HepG2 (cell line): Measurements from ENCODE around the gene TKFC. TPM values are rescaled to one million over a fixed set of nuclear protein-coding genes. Genes with fewer than 3 reads are reported as not detected.

Source experiments
- AGO2 ChIP-seq: fragments of 200-400 bp; formaldehyde crosslinking; optimal IDR thresholded peaks from 2 replicates; pipeline ENCODE3; 2017; ENCODE audit warnings: mild to moderate bottlenecking, low read depth, low read length, moderate library complexity
- MED8 ChIP-seq: sonication (generic); formaldehyde crosslinking; IDR thresholded peaks from 2 replicates; pipeline ENCODE4 v1.8.1; 2023; ENCODE audit warnings: mild to moderate bottlenecking, missing genetic modification reagents; ENCODE audit not compliant: insufficient replicate concordance
- MTERF4 ChIP-seq: sonication (generic); formaldehyde crosslinking; IDR thresholded peaks from 2 replicates; pipeline ENCODE4 v1.8.0; 2023; ENCODE audit warnings: mild to moderate bottlenecking, missing genetic modification reagents
- NFATC3 ChIP-seq: sonication (generic); formaldehyde crosslinking; IDR thresholded peaks from 2 replicates; pipeline ENCODE4 v1.5.1; 2020; ENCODE audit warnings: mild to moderate bottlenecking, missing genetic modification reagents
- PRPF4 ChIP-seq: fragments of 200-400 bp; formaldehyde crosslinking; IDR thresholded peaks from 2 replicates; pipeline ENCODE4 v1.6.1; 2016; ENCODE audit warnings: low read length, low read depth; ENCODE audit not compliant: poor library complexity, severe bottlenecking
- RBAK ChIP-seq: sonication (generic); formaldehyde crosslinking; IDR thresholded peaks from 2 replicates; pipeline ENCODE4 v1.5.1; 2020; ENCODE audit warnings: mild to moderate bottlenecking, missing genetic modification reagents
- RFX5 ChIP-seq: IDR thresholded peaks from 2 replicates; pipeline ENCODE4 v1.6.1; 2011; ENCODE audit warnings: low read depth, low read length, improper control_type of control experiment
- SOX5 ChIP-seq: IDR thresholded peaks from 2 replicates; pipeline ENCODE4 v1.6.1; 2016; ENCODE audit warnings: borderline replicate concordance
- STAT5B ChIP-seq: sonication (generic); formaldehyde crosslinking; IDR thresholded peaks from 2 replicates; pipeline ENCODE4 v1.4.0; 2020; ENCODE audit warnings: missing genetic modification reagents
- TFDP1 ChIP-seq: IDR thresholded peaks from 2 replicates; pipeline ENCODE4 v1.6.1; 2016; ENCODE audit warnings: missing compliant biosample characterization, missing genetic modification reagents, borderline replicate concordance
- ZBTB38 ChIP-seq: sonication (generic); formaldehyde crosslinking; IDR thresholded peaks from 2 replicates; pipeline ENCODE4 v1.5.1; 2020; ENCODE audit warnings: mild to moderate bottlenecking, missing genetic modification reagents
- ZNF326 ChIP-seq: sonication (generic); formaldehyde crosslinking; IDR thresholded peaks from 2 replicates; pipeline ENCODE4 v1.4.0; 2020; ENCODE audit warnings: missing genetic modification reagents, borderline replicate concordance
- ZNF333 ChIP-seq: sonication (generic); formaldehyde crosslinking; IDR thresholded peaks from 2 replicates; pipeline ENCODE4 v1.4.0; 2020; ENCODE audit warnings: mild to moderate bottlenecking, missing genetic modification reagents, borderline replicate concordance
- ZNF574 ChIP-seq: sonication (generic); formaldehyde crosslinking; IDR thresholded peaks from 2 replicates; pipeline ENCODE4 v1.4.0; 2020; ENCODE audit warnings: missing genetic modification reagents
- polyA plus RNA-seq, 8 experiments: library from polyadenylated mRNA; depleted of rRNA in 3 of 8; stranded (reverse) in 7 of 8; unstranded in 1 of 8; fragments of >200 nt; fragmentation: Illumina TruSeq in 4 of 8; extraction: Trizol in 4 of 8; gene quantifications; 2 replicates each; pipeline versions ENCODE4 v1.2.1 to v1.2.3, GENCODE V29; 2011 to 2016; ENCODE audit warnings: low read depth in 4 of 8, missing spikeins in 1 of 8, mixed read lengths in 1 of 8; ENCODE audit not compliant: insufficient read depth in 1 of 8
- total RNA-seq, 5 experiments: library from RNA; depleted of rRNA; stranded (reverse); fragments of >200 nt; fragmentation: Illumina TruSeq; extraction: Trizol; gene quantifications; 2 replicates each; pipeline ENCODE4 v1.2.3, GENCODE V29; 2016; ENCODE audit warnings: low read depth in 1 of 5
- TF ChIP-seq, protein P1 (sequence below): sonication (generic); formaldehyde crosslinking; IDR thresholded peaks from 2 replicates; pipeline ENCODE4 v1.5.1; 2020; ENCODE audit warnings: missing genetic modification reagents, mild to moderate bottlenecking, borderline replicate concordance
- TF ChIP-seq, protein P2 (sequence below), 2 experiments: sonication (generic) in 1 of 2; formaldehyde crosslinking in 1 of 2; IDR thresholded peaks; 2 replicates each; pipeline versions ENCODE4 v1.4.0 to v1.6.1; 2016 to 2020; ENCODE audit warnings: borderline replicate concordance in 1 of 2, low read depth in 1 of 2, mild to moderate bottlenecking in 1 of 2, missing genetic modification reagents in 1 of 2

Gene TKFC
- total and polyA plus RNA-seq, 2 of the 13 experiments (the other 11 are each of a cell fraction or from before 2014, with no cell fraction given) = 147 to 197 TPM

GRCh38 chr11:61293867-61294716, 38.9 kb upstream of the TKFC start (continued):
- TF ChIP-seq ZNF574 = no peak; the same call in 1 of the 2 replicates
- TF ChIP-seq PRPF4 = no peak
- TF ChIP-seq NFATC3 (CRISPR knock-in tag) = no peak
- TF ChIP-seq, protein P1, sequence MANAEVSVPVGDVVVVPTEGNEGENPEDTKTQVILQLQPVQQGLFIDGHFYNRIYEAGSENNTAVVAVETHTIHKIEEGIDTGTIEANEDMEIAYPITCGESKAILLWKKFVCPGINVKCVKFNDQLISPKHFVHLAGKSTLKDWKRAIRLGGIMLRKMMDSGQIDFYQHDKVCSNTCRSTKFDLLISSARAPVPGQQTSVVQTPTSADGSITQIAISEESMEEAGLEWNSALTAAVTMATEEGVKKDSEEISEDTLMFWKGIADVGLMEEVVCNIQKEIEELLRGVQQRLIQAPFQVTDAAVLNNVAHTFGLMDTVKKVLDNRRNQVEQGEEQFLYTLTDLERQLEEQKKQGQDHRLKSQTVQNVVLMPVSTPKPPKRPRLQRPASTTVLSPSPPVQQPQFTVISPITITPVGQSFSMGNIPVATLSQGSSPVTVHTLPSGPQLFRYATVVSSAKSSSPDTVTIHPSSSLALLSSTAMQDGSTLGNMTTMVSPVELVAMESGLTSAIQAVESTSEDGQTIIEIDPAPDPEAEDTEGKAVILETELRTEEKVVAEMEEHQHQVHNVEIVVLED = 0 out of 2 replicates have a peak, but pooled peaks have one; percentile 12
- TF ChIP-seq RBAK (CRISPR knock-in tag) = no peak
- TF ChIP-seq STAT5B (CRISPR knock-in tag) = no peak
- TF ChIP-seq AGO2 = peak; percentile 59
- TF ChIP-seq, protein P2, sequence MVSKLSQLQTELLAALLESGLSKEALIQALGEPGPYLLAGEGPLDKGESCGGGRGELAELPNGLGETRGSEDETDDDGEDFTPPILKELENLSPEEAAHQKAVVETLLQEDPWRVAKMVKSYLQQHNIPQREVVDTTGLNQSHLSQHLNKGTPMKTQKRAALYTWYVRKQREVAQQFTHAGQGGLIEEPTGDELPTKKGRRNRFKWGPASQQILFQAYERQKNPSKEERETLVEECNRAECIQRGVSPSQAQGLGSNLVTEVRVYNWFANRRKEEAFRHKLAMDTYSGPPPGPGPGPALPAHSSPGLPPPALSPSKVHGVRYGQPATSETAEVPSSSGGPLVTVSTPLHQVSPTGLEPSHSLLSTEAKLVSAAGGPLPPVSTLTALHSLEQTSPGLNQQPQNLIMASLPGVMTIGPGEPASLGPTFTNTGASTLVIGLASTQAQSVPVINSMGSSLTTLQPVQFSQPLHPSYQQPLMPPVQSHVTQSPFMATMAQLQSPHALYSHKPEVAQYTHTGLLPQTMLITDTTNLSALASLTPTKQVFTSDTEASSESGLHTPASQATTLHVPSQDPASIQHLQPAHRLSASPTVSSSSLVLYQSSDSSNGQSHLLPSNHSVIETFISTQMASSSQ (IDR thresholded peaks at IDR 0.05; ENCODE audit: low read depth) = no peak
- TF ChIP-seq, protein P2 (CRISPR knock-in tag; IDR thresholded peaks at IDR 0.05; ENCODE audit: borderline replicate concordance) = peak; percentile 25; the same call in 1 of the 2 replicates
- TF ChIP-seq ZBTB38 (CRISPR knock-in tag) = 0 out of 2 replicates have a peak, but pooled peaks have one; percentile 43
- TF ChIP-seq ZNF326 (CRISPR knock-in tag) = no peak
- 0 out of 2 replicates have a peak, but pooled peaks have one; percentile 19 for TF ChIP-seq RFX5
- TF ChIP-seq MED8 (CRISPR knock-in tag) = peak; percentile 50
- 0 out of 2 replicates have a peak, but pooled peaks have one; percentile 30 for TF ChIP-seq ZNF333
- no peak; the same call in 1 of the 2 replicates for TF ChIP-seq SOX5
- peak; percentile 85 for TF ChIP-seq MTERF4 (CRISPR knock-in tag)
- TF ChIP-seq TFDP1 (CRISPR knock-in tag) = peak; percentile 66; the same call in 1 of the 2 replicates
